ENCODE measurements around the gene DENND2D.

Gene DENND2D

DNA sequence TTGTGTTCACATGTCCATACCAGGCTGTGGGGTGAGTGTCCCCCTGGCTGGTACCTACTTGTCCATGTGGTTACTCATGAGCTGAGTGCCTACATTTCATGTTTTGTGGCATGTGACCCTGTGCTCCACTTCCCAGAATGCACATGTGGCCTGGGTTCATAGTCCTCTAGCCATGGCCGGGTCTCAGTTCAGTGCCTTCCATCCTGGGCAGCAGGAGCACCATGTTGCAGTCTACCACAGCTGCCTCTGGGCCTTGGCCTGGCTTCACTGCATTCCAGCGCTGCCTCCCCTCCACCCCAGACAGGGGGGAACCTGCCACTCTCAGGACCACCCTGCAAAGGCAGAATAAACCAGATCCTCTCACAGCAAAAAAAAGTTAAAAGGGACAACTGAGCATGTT is 54.9 kb downstream of the DENND2D start:
- Mint-ChIP-seq H3K4me3 (no peak overlapping the region), H3K27me3 (ENCODE audit: low read depth) (no peaks in the 10 kb centered on the region), H3K4me1 (peaks cover 19% of the 10 kb centered on the region), H3K9me3 (no peaks in the 10 kb centered on the region), H3K27ac (no peak overlapping the region), H3K36me3 (ENCODE audit: low read depth) (peaks cover 27% of the 10 kb centered on the region)
- TF ChIP-seq, protein P1, sequence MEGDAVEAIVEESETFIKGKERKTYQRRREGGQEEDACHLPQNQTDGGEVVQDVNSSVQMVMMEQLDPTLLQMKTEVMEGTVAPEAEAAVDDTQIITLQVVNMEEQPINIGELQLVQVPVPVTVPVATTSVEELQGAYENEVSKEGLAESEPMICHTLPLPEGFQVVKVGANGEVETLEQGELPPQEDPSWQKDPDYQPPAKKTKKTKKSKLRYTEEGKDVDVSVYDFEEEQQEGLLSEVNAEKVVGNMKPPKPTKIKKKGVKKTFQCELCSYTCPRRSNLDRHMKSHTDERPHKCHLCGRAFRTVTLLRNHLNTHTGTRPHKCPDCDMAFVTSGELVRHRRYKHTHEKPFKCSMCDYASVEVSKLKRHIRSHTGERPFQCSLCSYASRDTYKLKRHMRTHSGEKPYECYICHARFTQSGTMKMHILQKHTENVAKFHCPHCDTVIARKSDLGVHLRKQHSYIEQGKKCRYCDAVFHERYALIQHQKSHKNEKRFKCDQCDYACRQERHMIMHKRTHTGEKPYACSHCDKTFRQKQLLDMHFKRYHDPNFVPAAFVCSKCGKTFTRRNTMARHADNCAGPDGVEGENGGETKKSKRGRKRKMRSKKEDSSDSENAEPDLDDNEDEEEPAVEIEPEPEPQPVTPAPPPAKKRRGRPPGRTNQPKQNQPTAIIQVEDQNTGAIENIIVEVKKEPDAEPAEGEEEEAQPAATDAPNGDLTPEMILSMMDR (IDR thresholded peaks at IDR 0.05; ENCODE audit: unreplicated experiment in 3 of 3), result no peak

DNA sequence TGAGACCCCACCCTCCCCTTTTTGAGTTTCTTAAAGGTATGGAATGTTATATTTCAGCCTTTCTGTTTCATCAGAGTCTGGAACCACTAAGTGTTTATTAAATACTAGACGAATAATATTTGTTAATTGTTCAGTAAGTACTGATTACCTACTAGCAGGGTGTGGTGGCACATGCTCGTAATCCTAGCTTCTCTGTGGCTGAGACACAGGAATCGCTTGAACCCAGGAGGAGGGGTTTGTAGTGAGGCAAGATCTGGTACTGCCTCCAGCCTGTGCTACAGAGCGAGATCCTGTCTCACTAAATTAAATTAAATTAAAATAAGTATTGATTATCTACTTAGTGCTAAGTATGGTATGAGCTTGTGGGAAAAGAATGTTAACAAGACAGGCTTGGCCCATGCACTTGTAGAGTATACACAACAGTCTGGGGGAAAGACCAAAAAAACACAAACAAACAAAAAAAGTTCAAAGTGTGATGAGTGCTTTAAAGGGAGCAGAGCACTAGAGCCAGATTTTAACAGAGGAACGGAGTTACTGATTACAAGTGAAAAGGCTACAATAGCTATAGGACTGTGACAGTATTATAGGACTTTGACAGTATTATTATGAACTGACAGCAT is 58.0 kb downstream of the DENND2D start:
- peak overlapping the region; percentile 52 to 98 (median 96) for H3K4me3 Mint-ChIP-seq
- no peak overlapping the region for H3K27ac Mint-ChIP-seq
- no peaks in the 10 kb centered on the region for H3K27me3 Mint-ChIP-seq (ENCODE audit: low read depth)
- peaks cover 6% of the 10 kb centered on the region for H3K36me3 Mint-ChIP-seq (ENCODE audit: low read depth)
- no peaks in the 10 kb centered on the region for H3K9me3 Mint-ChIP-seq
- peaks cover 28% of the 10 kb centered on the region for H3K4me1 Mint-ChIP-seq
- TF ChIP-seq, protein P1 (IDR thresholded peaks at IDR 0.05; ENCODE audit: unreplicated experiment in 3 of 3), result no peak

DNA sequence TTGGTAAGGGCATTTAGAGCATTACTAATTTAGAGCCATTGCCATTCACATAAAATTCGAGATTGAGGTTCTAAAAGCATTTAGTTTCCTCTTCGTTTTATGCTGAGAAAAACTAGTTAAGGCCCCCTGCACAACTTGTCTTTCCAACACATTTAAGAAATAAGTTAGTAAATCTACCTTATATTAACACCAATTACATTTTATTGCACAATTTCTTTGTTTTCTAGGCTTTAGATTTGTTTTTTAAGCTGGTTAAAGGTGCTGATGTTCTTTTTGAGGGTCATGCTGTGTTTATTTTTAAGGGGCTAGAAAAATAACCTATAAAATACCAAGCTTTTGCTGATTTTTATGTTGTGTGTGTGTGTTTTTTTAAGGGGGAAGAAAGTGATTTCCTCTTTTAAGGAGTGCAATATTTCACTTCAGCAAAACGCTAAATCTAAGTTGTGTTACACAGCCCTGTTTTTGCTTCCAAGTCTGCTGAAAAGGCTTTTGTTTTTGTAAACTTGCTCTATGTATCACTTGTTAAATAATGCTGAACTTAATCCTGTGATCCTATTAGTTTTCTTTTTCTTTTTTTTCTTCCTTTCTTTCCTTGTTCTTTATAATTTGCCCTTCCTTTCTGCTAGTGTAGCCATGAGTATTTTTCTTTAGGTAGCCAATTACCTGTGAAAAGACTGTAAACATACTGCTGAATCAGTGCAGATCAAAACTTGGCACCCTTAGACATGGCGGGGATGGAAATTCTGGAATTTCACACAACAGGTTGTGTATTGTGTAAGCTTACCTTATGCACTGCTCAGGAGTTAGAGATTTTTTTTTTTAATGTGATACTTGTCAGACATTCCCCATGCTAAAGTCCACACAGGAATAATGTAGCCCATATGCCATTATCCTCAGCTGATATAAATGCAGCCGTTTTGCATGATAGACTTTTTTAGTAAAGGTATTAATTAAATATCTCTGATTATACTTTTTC is 58.9 kb downstream of the DENND2D start:
- H3K36me3 Mint-ChIP-seq (ENCODE audit: low read depth), result peaks cover 6% of the 10 kb centered on the region
- TF ChIP-seq, protein P1 (IDR thresholded peaks at IDR 0.05; ENCODE audit: unreplicated experiment in 3 of 3), result no peak

DNA sequence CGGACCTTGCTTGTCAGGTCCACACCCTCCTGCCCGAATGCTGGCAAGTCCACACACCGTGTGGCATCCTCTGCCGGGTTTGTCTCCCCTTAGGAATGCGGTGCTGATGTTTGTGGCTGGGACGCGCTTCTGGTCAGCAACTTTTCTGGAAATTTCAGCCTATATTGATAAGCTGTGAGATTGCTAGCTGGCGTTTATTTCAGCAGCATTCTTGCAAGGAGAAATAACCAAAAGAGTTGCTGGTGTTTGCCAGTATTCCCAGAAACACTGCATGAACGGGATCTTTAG is 59.8 kb downstream of the DENND2D start:
- peaks cover 23% of the 10 kb centered on the region for H3K4me1 Mint-ChIP-seq
- no peaks in the 10 kb centered on the region for H3K27me3 Mint-ChIP-seq (ENCODE audit: low read depth)
- H3K4me3 Mint-ChIP-seq, result peak overlapping the region; percentile 96 to 100 (median 98)
- TF ChIP-seq, protein P1 (IDR thresholded peaks at IDR 0.05; ENCODE audit: unreplicated experiment in 3 of 3), result no peak
- H3K9me3 Mint-ChIP-seq, result no peaks in the 10 kb centered on the region
- peak overlapping the region; percentile 60 to 92 (median 85) for H3K27ac Mint-ChIP-seq
- peaks cover 5% of the 10 kb centered on the region for H3K36me3 Mint-ChIP-seq (ENCODE audit: low read depth)

More for the DNA sequence above, 58.9 kb downstream of the DENND2D start:
- Mint-ChIP-seq H3K4me3 (peak overlapping the region; percentile 96 to 100 (median 98)), H3K27me3 (ENCODE audit: low read depth) (no peaks in the 10 kb centered on the region), H3K4me1 (peaks cover 28% of the 10 kb centered on the region), H3K9me3 (no peaks in the 10 kb centered on the region), H3K27ac (peak overlapping the region; percentile 60 to 92 (median 85))

DNA sequence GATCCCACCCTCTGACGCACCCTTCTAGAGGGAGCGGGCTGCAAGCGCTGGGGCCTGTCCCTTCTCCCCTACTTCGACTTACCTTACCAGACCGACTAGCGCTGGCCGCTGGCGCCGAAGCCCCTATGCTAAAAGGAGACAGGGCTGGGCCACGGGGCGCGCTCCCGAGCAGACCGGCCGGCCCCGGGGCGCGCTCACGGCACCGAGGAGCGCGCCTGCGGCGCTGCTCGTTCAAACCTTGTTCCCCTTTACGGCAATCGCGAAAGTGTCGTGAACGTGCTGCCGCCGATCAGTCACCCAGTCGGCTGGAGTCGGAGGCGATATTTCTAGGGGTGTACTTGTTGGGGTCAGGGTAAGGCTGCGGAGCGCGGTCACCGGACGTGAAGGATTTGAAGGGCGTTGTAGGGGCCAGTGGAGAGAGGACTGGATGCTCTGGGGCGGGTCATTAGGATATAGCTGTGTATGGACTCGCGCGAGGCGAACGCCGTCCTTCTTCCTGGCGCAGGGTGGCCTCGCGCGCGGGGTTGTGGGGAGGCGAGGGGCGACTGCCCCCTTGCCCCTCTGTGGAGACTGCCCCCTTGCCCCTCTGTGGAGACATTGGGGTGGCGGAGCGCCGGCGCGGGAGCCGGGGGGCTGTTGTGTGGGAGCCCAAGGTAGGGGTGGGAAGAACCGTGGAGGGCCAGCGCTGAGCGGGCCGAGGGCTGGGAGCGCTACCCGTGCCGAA is 60.3 kb downstream of the DENND2D start, which contains the start of the genes CEPT1 and DRAM2:
TSS of gene CEPT1 (plus strand) at position 268 of the 724 bp plus-strand sequence. CDS start 7,492 bp downstream, outside the sequence.
TSS of gene DRAM2 (minus strand) at position 138 of the 724 bp plus-strand sequence. CDS start 8,539 bp downstream, outside the sequence.
- Mint-ChIP-seq H3K36me3 (ENCODE audit: low read depth) (peaks cover 7% of the 10 kb centered on the region), H3K27me3 (ENCODE audit: low read depth) (no peaks in the 10 kb centered on the region), H3K27ac (peak within 1 kb of the TSS; percentile 85 to 95 (median 92)), H3K9me3 (no peaks in the 10 kb centered on the region), H3K4me3 (peak within 1 kb of the TSS; percentile 96 to 100 (median 98)), H3K4me1 (peaks cover 23% of the 10 kb centered on the region)
- TF ChIP-seq, protein P1 (IDR thresholded peaks at IDR 0.05; ENCODE audit: unreplicated experiment in 3 of 3), result no peak

Measured in nephron (organoid).